Measurements from ENCODE around the gene PIP. TPM values are rescaled to one million over a fixed set of nuclear protein-coding genes. Genes with fewer than 3 reads are reported as not detected.
"Not testable (repeated sequence)": the region's sequence is repeated elsewhere in the genome, so short reads cannot be mapped to it uniquely, and the experiment has no call there.

The PIP gene
- total and polyA plus RNA-seq, 11 donors = not detected

DNA sequence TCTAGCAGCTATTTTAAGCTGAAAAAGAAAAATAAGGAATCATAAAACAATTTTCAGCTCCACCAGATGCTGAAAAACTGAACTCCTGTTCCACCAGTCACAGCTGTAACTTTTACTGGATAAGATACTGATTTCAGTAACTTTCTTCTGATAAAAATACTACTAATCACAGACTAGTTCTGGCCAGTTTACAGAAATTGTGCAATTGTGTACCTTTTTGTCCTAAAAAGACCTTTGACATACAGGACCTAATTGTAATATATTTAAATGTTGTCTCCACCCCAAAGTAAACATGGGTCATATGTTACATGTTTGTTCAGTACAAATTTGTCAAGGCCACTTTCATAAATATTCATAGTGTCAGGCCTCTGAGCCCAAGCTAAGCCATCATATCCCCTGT, 27.1 kb upstream of the PIP start:
- Histone ChIP-seq H3K27ac (no peak overlapping the region), H3K27me3 (no peaks in the 10 kb centered on the region), H3K4me3 (no peak overlapping the region), H3K36me3 (no peaks in the 10 kb centered on the region), H3K4me1 (no peaks in the 10 kb centered on the region), H3K9me3 (peaks cover 0 to 35% (median 9%) of the 10 kb centered on the region in 12 donors)
- ATAC-seq (no peak), DNase-seq (no peak)
- TF ChIP-seq CTCF (IDR thresholded peaks at IDR 0.05) = no peak
- intact Hi-C loops (cut with DNase I) = no loop called here

DNA sequence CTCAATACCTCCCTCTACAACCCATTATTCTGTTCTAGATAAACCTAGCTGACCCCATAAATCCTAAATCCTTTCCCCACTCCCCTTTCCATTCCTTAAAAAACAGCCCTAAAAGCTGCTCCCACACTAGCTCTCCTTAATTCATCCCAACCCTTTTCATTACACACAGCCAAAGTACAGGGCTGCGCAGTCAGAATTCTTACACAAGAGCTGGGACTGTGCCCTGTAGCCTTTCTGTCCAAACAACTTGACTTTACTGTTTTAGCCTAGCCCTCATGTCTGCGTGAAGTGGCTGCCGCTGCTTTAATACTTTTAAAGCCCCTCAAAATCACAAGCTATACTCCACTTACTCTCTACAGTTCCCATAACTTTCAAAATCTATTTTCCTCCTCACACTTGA, 23.9 kb upstream of the PIP start:
- H3K4me1 ChIP-seq; H3K36me3 ChIP-seq; ATAC-seq; intact Hi-C loops (cut with DNase I); H3K27ac ChIP-seq; H3K4me3 ChIP-seq; H3K27me3 ChIP-seq; DNase-seq: not testable (repeated sequence)
- H3K9me3 ChIP-seq = peaks cover 0 to 16% (median 0%) of the 10 kb centered on the region in 12 donors
- WGBS, 4 donors = 79 to 95% (median 92%) methylated on average over 3 of the region's 3 CpGs

GRCh38 chr7:143117395-143117794, 14.5 kb upstream of the PIP start:
- TF ChIP-seq POLR2A (IDR thresholded peaks at IDR 0.05) (no peak), CTCF (IDR thresholded peaks at IDR 0.05) (no peak)
- 87 to 94% (median 91%) methylated on average over 3 of the region's 3 CpGs for WGBS, 4 donors
- no peak for ATAC-seq
- no peaks in the 10 kb centered on the region for H3K27me3 ChIP-seq
- no peak for DNase-seq
- H3K4me1 ChIP-seq = no peaks in the 10 kb centered on the region
- intact Hi-C loops (cut with DNase I) = no loop called here
- H3K4me3 ChIP-seq = no peak overlapping the region
- H3K9me3 ChIP-seq = peaks cover 0 to 33% (median 10%) of the 10 kb centered on the region in 12 donors
- H3K27ac ChIP-seq = no peak overlapping the region
- H3K36me3 ChIP-seq = no peaks in the 10 kb centered on the region

- ATAC-seq = no peak
- Histone ChIP-seq H3K27ac (no peak overlapping the region), H3K9me3 (peaks cover 0 to 52% (median 11%) of the 10 kb centered on the region in 12 donors), H3K4me1 (peaks cover 0 to 6% (median 0%) of the 10 kb centered on the region in 12 donors), H3K27me3 (no peaks in the 10 kb centered on the region), H3K4me3 (no peak overlapping the region), H3K36me3 (no peaks in the 10 kb centered on the region)
- no peak for DNase-seq
- TF ChIP-seq CTCF (IDR thresholded peaks at IDR 0.05) = no peak
- no peak for TF ChIP-seq POLR2A (IDR thresholded peaks at IDR 0.05)
- intact Hi-C loops (cut with DNase I) = loop anchor here in 1 of 10 donors (10.0 kb wide), 2 partner anchors 46 to 54 kb away; no protein-coding TSS in a partner anchor
- 54 to 55% (median 54%) methylated on average over 3 of the region's 3 CpGs for WGBS, 4 donors
Measured at GRCh38 chr7:143120691-143121405, 11.0 kb upstream of the PIP start.

GRCh38 chr7:143123326-143123725, 8.6 kb upstream of the PIP start:
- H3K9me3 ChIP-seq = peaks cover 0 to 46% (median 7%) of the 10 kb centered on the region in 12 donors
- WGBS, 4 donors = 87 to 92% (median 91%) methylated on average over 9 of the region's 9 CpGs
- not testable (repeated sequence) for ATAC-seq, H3K27ac ChIP-seq, H3K4me3 ChIP-seq, DNase-seq, H3K36me3 ChIP-seq, H3K27me3 ChIP-seq
- intact Hi-C loops (cut with DNase I) = loop anchor here in 1 of 10 donors (10.0 kb wide), 2 partner anchors 49 to 51 kb away; no protein-coding TSS in a partner anchor
- peaks cover 0 to 14% (median 0%) of the 10 kb centered on the region in 12 donors for H3K4me1 ChIP-seq
